Urinary bladder (tissue), 2 donors: Measurements from ENCODE around the gene RGCC. TPM values are rescaled to one million over a fixed set of nuclear protein-coding genes. Genes with fewer than 3 reads are reported as not detected.

Source experiments
- polyA plus RNA-seq: library from polyadenylated mRNA; stranded (reverse); fragments of 200-250 nt; gene quantifications from one replicate; pipeline ENCODE4 v1.2.3, GENCODE V29; 2013
- total RNA-seq: library from RNA; depleted of rRNA; stranded (reverse); fragments of >200 nt; gene quantifications from one replicate; pipeline ENCODE4 v1.2.3, GENCODE V29; 2014
- donor health status: healthy.

RGCC gene
- total and polyA plus RNA-seq, 2 donors = 21.1 to 50.2 TPM

Other genes with a start within 250 kb of the RGCC start
- 25.1 TPM for gene MTRF1, start 194.0 kb upstream of the RGCC start, total RNA-seq
- 7.0 TPM for gene MTRF1, start 194.0 kb upstream of the RGCC start, polyA plus RNA-seq
- 53.8 TPM for gene NAA16, start 146.3 kb upstream of the RGCC start, total RNA-seq
- 10.6 TPM for gene NAA16, start 146.3 kb upstream of the RGCC start, polyA plus RNA-seq